Astrocyte of the cerebellum (primary cell): Measurements from ENCODE around the gene FN1.

Source experiments
- DNase-seq: peaks from one replicate; pipeline ENCODE4 v3.0.0-alpha.2; 2011; ENCODE audit warnings: low read depth
- H3K4me3 ChIP-seq: 2 replicates; pipeline ENCODE4 v1.5.1; 2011; ENCODE audit warnings: mild to moderate bottlenecking, low read depth, low read length, moderate library complexity
- CTCF ChIP-seq: IDR thresholded peaks from 2 replicates; pipeline ENCODE4 v1.5.1; 2012; ENCODE audit warnings: low read length, low read depth, moderate library complexity, mild to moderate bottlenecking; ENCODE audit errors: missing control alignments
- in situ Hi-C: cut with HindIII; loops from 2 replicates; pipeline ENCODE4 v1.10.0; 2017; ENCODE audit warnings: low sequenced_read_pairs

FN1 gene

DNA sequence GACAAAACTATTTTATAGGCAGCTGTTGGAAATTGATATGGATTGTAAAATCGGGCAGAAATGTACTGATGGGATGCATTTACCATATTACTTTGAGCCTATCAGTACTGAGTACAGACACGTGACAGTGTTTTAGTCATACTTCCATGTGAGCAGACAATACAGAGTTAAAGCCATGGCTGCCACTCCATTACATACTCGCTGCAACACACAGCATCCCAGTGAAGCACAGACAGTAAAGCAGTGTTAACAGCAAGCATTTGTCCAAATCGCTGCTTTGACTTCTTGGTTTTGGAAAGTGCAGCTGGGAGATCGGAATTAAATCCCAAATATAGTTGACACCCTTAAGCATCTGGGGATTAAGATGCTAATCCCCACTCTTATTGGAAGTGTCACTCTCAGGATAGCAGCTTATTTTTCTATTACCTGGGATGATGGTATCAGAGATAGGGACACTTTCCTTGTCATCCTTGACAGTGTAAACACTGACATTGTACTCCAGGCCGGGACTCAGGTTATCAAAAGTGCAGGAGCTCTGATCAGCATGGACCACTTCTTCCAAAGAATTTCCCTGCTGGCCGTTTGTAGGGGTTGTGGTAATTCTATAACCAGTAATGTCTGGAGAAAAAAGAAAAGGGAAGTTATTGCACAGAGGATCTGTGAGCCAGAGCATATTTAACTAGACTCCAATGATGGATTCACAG lies 41.6 kb downstream of the FN1 start:
- H3K4me3 ChIP-seq = no peak overlapping the region
- in situ Hi-C loops = no loop called here
- TF ChIP-seq CTCF = no peak
- DNase-seq = no peak

DNA sequence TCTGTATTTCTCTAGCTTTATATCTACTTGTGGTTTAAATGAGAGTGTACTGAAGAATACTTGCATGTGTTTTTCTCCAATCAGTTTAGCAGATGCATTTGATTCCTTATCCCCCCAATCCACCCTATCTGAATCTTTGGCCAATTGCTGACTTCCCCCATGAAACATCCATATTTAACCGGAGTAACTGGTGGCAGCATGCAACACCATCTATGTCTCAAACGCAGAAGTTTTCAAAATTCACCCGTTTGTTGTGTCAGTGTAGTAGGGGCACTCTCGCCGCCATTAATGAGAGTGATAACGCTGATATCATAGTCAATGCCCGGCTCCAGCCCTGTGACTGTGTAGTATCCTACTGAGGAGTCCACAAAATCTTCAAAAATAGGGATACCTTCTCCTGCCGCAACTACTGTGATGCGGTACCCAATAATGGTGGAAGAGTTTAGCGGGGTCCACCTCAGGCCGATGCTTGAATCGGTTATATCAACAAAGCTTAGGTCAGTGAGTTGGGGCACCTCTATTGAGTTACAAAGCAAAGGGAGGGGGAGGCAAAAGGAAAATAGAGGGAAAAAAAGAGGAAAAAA lies 43.1 kb downstream of the FN1 start:
- no peak for TF ChIP-seq CTCF
- in situ Hi-C loops = no loop called here

DNA sequence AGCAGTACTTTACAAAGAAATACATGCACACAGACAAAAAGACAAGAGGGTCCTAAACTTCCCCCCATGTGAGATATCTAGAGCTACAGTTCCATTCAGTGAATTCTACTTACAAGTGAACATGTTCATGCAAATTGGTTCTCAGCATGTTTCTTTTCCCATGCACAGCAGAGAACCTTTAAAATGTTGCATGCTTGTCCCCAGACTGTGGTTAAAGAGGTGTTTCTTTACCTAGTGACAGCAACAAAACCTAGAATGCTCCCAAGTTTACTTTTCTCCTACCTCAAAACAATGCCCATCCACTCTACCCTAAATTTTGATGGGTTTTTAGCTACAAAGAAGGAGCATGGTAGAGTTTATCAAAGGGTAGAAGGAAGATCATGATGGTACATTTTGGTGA lies 43.7 kb downstream of the FN1 start:
- no peak for TF ChIP-seq CTCF
- no peak for DNase-seq
- H3K4me3 ChIP-seq = no peak overlapping the region
- in situ Hi-C loops = no loop called here

More for the DNA sequence above, 43.1 kb downstream of the FN1 start:
- H3K4me3 ChIP-seq = no peak overlapping the region
- no peak for DNase-seq

DNA sequence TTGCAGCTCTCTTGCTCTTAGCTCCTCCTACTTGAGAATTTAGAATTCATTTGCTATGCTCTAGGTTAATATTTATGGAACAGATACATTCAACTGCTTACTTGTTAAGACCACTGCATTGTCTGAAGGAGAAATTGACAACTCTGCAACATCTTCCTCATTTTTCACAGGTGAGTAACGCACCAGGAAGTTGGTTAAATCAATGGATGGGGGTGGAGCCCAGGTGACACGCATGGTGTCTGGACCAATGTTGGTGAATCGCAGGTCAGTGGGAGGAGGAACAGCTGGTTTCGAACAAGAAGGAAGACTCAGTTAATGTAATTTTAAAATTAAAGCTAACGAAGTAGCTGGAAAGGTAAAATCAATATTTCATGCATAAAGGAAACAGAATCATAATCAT lies 44.3 kb downstream of the FN1 start:
- in situ Hi-C loops = no loop called here
- no peak for TF ChIP-seq CTCF
- H3K4me3 ChIP-seq = no peak overlapping the region
- no peak for DNase-seq

DNA sequence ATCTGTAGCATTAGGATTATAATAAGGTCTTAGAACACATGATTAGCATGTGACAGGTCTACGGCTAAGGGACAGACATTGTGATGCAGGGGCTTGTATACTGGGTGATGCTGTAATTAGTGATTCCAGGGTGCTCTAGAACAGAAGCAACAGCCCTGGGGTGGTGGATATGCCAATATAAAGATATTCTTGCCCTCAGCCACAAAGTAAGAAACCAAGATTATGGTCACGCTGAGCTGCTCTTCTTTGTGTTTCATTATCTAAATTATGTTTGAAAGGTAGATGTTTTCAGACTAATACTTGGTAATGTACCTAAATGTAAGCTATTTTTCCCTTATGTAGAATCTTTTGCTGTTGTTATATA lies 45.3 kb downstream of the FN1 start:
- no peak overlapping the region for H3K4me3 ChIP-seq
- TF ChIP-seq CTCF = no peak
- no peak for DNase-seq
- in situ Hi-C loops = no loop called here

GRCh38 chr2:215388002-215388728 lies 47.7 kb downstream of the FN1 start:
- in situ Hi-C loops = no loop called here
- no peak overlapping the region for H3K4me3 ChIP-seq
- no peak for TF ChIP-seq CTCF
- DNase-seq = no peak
